Adrenal gland (tissue), 12 donors: Measurements from ENCODE around the gene PPIF. TPM values are rescaled to one million over a fixed set of nuclear protein-coding genes. Genes with fewer than 3 reads are reported as not detected.

ENCODE experiments used
- DNase-seq, 7 donors: peaks; one replicate each; pipeline ENCODE4 v3.0.0-alpha.2; 2019 to 2020
- H3K27ac ChIP-seq, 5 donors: fragments of 200-600 bp; sonication (generic) in 4 of 5; 1 replicate in 3 of 5; 2 replicates in 2 of 5; pipeline versions ENCODE4 v1.5.1 to v1.8.0; 2016 to 2020; ENCODE audit warnings: mild to moderate bottlenecking in 1 of 5
- H3K27me3 ChIP-seq: fragments of 200-600 bp; 2 replicates; pipeline ENCODE4 v1.8.0; 2021
- H3K36me3 ChIP-seq, 2 donors: fragments of 200-600 bp; replicated peaks in 1 of 2; 1 replicate in 1 of 2; 2 replicates in 1 of 2; pipeline versions ENCODE4 v1.5.1 to v1.8.0; 2018 to 2022
- H3K4me1 ChIP-seq, 2 donors: fragments of 200-600 bp; replicated peaks in 1 of 2; 1 replicate in 1 of 2; 2 replicates in 1 of 2; pipeline versions ENCODE4 v1.5.1 to v1.8.0; 2018 to 2021
- H3K4me3 ChIP-seq, 4 donors: fragments of 200-600 bp; sonication (generic) in 3 of 4; one replicate each; pipeline ENCODE4 v1.5.1; 2016 to 2018
- H3K9me3 ChIP-seq, 3 donors: fragments of 200-600 bp; sonication (generic) in 1 of 3; replicated peaks in 1 of 3; 1 replicate in 2 of 3; 2 replicates in 1 of 3; pipeline versions ENCODE4 v1.5.1 to v1.8.0; 2016 to 2021
- POLR2A ChIP-seq, 2 donors: fragments of 450-650 bp; IDR thresholded peaks; one replicate each; pipeline ENCODE4 v1.6.1; 2017; ENCODE audit warnings: antibody characterized with exemption in 2 of 2, mild to moderate bottlenecking in 2 of 2, moderate library complexity in 1 of 2
- WGBS, 4 donors: extraction: QIAGEN DNeasy Blood & Tissue Kit in 2 of 4; methylation state at CpG; one replicate each; pipeline versions ENCODE4 v1.1.5 to v1.1.7; 2013 to 2017; 5-methylcytosine and 5-hydroxymethylcytosine counted together
- intact Hi-C, 2 donors: fragments of 100-400 bp; cut with DNase I; formaldehyde crosslinking; loops; one replicate each; pipeline versions ENCODE4 v1.14.1 to v1.15.0; 2022 to 2023
- polyA plus RNA-seq, 3 donors: library from polyadenylated mRNA; stranded (reverse); fragments of 200-250 nt in 2 of 3; fragments of 350-450 nt in 1 of 3; fragmentation: Illumina TruSeq in 1 of 3; extraction: RNeasy Lipid Tissue Mini Kit (QIAGEN cat#74804) in 1 of 3; gene quantifications; one replicate each; pipeline ENCODE4 v1.2.3, GENCODE V29; 2013 to 2014
- total RNA-seq, 9 donors: library from RNA; depleted of rRNA in 4 of 9; stranded (reverse); fragments of >200 nt in 4 of 9; fragments of 120-200 nt in 1 of 9; fragmentation: NEBNext Ultra II Directional in 1 of 9; extraction: Animal tissue kit (Norgen Biotek cat#: 25700) in 1 of 9; gene quantifications; one replicate each; pipeline versions ENCODE4 v1.1.0 to v1.2.4, GENCODE V29; 2013 to 2023
- TF ChIP-seq, protein P1 (sequence below), 6 experiments: fragments of 450-650 bp in 4 of 6; fragments of 200-600 bp in 2 of 6; sonication (generic) in 1 of 6; IDR thresholded peaks; 1 replicate in 5 of 6; 2 replicates in 1 of 6; pipeline versions ENCODE4 v1.5.1 to v1.8.0; 2016 to 2021; ENCODE audit warnings: antibody characterized with exemption in 6 of 6, mild to moderate bottlenecking in 2 of 6, moderate library complexity in 1 of 6
- donor health status: healthy with polysubstance abuse.
- donor health status: Bipolar disorder and iron deficiency.
- donor health status: DM: yes; HTN: yes; CAD: no.
- donor health status: DM: no; HTN: no; CAD: no.
- donor health status: DM: no; HTN: no; CAD: no.
- donor health status: DM: yes; HTN: yes; CAD: no.

Gene PPIF
- total and polyA plus RNA-seq, 12 donors: 43.8 to 619 (median 216) TPM

DNA sequence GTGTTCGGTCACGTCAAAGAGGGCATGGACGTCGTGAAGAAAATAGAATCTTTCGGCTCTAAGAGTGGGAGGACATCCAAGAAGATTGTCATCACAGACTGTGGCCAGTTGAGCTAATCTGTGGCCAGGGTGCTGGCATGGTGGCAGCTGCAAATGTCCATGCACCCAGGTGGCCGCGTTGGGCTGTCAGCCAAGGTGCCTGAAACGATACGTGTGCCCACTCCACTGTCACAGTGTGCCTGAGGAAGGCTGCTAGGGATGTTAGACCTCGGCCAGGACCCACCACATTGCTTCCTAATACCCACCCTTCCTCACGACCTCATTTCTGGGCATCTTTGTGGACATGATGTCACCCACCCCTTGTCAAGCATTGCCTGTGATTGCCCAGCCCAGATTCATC, 6.5 kb downstream of the PPIF start:
- H3K27me3 ChIP-seq: no peaks in the 10 kb centered on the region
- no peak overlapping the region for H3K4me3 ChIP-seq
- DNase-seq: peak in 2 of 7 donors; percentile 15 to 50
- H3K4me1 ChIP-seq: peaks cover 18 to 22% of the 10 kb centered on the region in 2 donors
- WGBS, 4 donors: 90 to 95% (median 92%) methylated on average over 11 of the region's 11 CpGs
- intact Hi-C loops: no loop called here
- no peak overlapping the region for H3K27ac ChIP-seq
- no peaks in the 10 kb centered on the region for H3K9me3 ChIP-seq
- TF ChIP-seq, protein P1, sequence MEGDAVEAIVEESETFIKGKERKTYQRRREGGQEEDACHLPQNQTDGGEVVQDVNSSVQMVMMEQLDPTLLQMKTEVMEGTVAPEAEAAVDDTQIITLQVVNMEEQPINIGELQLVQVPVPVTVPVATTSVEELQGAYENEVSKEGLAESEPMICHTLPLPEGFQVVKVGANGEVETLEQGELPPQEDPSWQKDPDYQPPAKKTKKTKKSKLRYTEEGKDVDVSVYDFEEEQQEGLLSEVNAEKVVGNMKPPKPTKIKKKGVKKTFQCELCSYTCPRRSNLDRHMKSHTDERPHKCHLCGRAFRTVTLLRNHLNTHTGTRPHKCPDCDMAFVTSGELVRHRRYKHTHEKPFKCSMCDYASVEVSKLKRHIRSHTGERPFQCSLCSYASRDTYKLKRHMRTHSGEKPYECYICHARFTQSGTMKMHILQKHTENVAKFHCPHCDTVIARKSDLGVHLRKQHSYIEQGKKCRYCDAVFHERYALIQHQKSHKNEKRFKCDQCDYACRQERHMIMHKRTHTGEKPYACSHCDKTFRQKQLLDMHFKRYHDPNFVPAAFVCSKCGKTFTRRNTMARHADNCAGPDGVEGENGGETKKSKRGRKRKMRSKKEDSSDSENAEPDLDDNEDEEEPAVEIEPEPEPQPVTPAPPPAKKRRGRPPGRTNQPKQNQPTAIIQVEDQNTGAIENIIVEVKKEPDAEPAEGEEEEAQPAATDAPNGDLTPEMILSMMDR (IDR thresholded peaks at IDR 0.05): no peak
- no peak for TF ChIP-seq POLR2A (IDR thresholded peaks at IDR 0.05)
- H3K36me3 ChIP-seq: peaks cover 0 to 69% of the 10 kb centered on the region in 2 donors

DNA sequence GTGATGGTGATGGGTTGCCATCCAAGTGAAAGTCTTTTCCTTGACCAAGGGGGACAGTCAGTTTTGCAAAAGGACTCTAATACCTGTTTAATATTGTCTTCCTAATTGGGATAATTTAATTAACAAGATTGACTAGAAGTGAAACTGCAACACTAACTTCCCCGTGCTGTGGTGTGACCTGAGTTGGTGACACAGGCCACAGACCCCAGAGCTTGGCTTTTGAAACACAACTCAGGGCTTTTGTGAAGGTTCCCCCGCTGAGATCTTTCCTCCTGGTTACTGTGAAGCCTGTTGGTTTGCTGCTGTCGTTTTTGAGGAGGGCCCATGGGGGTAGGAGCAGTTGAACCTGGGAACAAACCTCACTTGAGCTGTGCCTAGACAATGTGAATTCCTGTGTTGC, 6.9 kb downstream of the PPIF start:
- peaks cover 0 to 67% of the 10 kb centered on the region in 2 donors for H3K36me3 ChIP-seq
- intact Hi-C loops: no loop called here
- no peak overlapping the region for H3K4me3 ChIP-seq
- 30 to 65% (median 57%) methylated on average over 2 to 3 of the region's 3 CpGs for WGBS, 4 donors
- H3K27me3 ChIP-seq: no peaks in the 10 kb centered on the region
- no peak for TF ChIP-seq POLR2A (IDR thresholded peaks at IDR 0.05)
- TF ChIP-seq, protein P1 (IDR thresholded peaks at IDR 0.05): no peak
- peaks cover 14 to 18% of the 10 kb centered on the region in 2 donors for H3K4me1 ChIP-seq
- peak in 1 of 7 donors; percentile 45 for DNase-seq
- H3K27ac ChIP-seq: no peak overlapping the region
- no peaks in the 10 kb centered on the region for H3K9me3 ChIP-seq

DNA sequence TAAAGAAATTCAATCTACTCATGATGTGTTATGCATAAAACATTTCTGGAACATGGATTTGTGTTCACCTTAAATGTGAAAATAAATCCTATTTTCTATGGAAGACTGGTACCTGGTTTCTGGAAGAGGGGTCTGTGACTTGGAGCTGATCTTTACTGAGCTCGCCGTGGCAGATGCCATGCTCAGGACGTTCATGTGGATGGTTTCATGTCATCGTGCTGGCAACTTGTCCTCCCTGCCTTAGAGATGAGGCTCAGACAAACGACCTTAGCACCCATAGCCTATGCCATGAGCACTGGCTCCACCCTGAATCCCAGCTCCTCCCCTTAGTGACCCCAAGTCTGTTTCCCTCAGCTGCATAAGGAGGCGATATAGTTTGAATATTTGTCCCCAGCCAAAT, 7.3 kb downstream of the PPIF start:
- WGBS, 4 donors: 90 to 93% (median 92%) methylated on average over 6 of the region's 6 CpGs
- Histone ChIP-seq H3K9me3 (no peaks in the 10 kb centered on the region), H3K4me3 (no peak overlapping the region), H3K27me3 (no peaks in the 10 kb centered on the region), H3K27ac (no peak overlapping the region), H3K4me1 (peaks cover 9 to 13% of the 10 kb centered on the region in 2 donors), H3K36me3 (peaks cover 0 to 62% of the 10 kb centered on the region in 2 donors)
- intact Hi-C loops: no loop called here
- peak in 1 of 7 donors; percentile 49 for DNase-seq
- no peak for TF ChIP-seq POLR2A (IDR thresholded peaks at IDR 0.05)
- TF ChIP-seq, protein P1 (IDR thresholded peaks at IDR 0.05): no peak

DNA sequence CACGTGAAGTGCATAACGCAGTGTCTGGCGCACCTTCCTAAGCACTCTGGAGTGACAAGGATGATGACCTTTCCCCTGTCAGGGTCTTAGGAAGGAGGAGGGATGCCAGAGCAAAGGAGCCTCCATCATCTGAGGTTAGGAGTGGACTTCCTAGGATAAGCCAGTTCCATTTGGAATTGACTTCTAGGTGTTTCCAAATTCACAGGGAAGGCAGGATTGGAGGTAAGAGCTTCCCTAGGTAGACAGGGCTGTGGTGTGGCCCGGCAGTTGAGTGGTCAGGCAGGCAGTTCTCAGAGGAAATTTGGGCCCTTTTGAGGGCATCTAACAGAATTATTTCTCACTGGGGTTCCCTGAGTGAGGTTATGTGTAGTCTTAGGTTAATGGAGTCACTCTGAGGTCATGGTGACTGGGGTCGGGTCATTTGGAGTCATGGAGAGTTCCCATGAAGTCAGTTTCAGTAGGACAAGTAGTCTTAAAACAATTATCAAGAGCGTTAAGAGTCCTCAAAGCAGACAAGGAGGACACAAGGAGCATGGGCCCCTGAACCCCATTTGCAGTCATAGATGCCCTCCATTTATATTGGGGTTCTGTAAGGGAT, 8.2 kb downstream of the PPIF start:
- no peaks in the 10 kb centered on the region for H3K27me3 ChIP-seq
- DNase-seq: peak in 1 of 7 donors; percentile 8
- peaks cover 0 to 53% of the 10 kb centered on the region in 2 donors for H3K36me3 ChIP-seq
- intact Hi-C loops: no loop called here
- no peaks in the 10 kb centered on the region for H3K9me3 ChIP-seq
- peaks cover under 1 to 4% of the 10 kb centered on the region in 2 donors for H3K4me1 ChIP-seq
- WGBS, 4 donors: 78 to 88% (median 83%) methylated on average over 6 of the region's 6 CpGs
- no peak overlapping the region for H3K4me3 ChIP-seq
- H3K27ac ChIP-seq: no peak overlapping the region
- TF ChIP-seq, protein P1 (IDR thresholded peaks at IDR 0.05): no peak
- no peak for TF ChIP-seq POLR2A (IDR thresholded peaks at IDR 0.05)
